ENCODE measurements around the gene CCDC157.
"Not testable (repeated sequence)": the region's sequence is repeated elsewhere in the genome, so short reads cannot be mapped to it uniquely, and the experiment has no call there.

Gene CCDC157

GRCh38 chr22:30398685-30399680 lies 42.2 kb downstream of the CCDC157 start:
- no peaks in the 10 kb centered on the region for H3F3A ChIP-seq (ENCODE audit: insufficient read depth, low read length)
- H3K9ac ChIP-seq (ENCODE audit: low read length): no peak overlapping the region
- H2AFZ ChIP-seq (ENCODE audit: low read length): no peak overlapping the region
- H3K9me2 ChIP-seq (ENCODE audit: low read depth, low read length): no peaks in the 10 kb centered on the region
- no peaks in the 10 kb centered on the region for H4K20me1 ChIP-seq (ENCODE audit: insufficient read depth, low read length)
- no peak overlapping the region for H3K4me3 ChIP-seq (ENCODE audit: low read depth, low read length, poor library complexity, severe bottlenecking)
- H3K4me1 ChIP-seq (ENCODE audit: insufficient read depth, low read length, severe bottlenecking): peaks cover 11% of the 10 kb centered on the region
- H3K36me3 ChIP-seq (ENCODE audit: insufficient read depth, low read length): no peaks in the 10 kb centered on the region
- TF ChIP-seq EZH2 (IDR thresholded peaks at IDR 0.05; ENCODE audit: borderline replicate concordance, low read length) (no peak), CTCF (IDR thresholded peaks at IDR 0.05; ENCODE audit: low read length) (no peak)
- no peak overlapping the region for H3K27ac ChIP-seq (ENCODE audit: low read depth, low read length, poor library complexity, severe bottlenecking)
- H3K4me2 ChIP-seq (ENCODE audit: low read length): no peak overlapping the region
- H3K27me3 ChIP-seq (ENCODE audit: insufficient read depth, low read length): peaks cover 6% of the 10 kb centered on the region
- no peaks in the 10 kb centered on the region for H3K79me2 ChIP-seq (ENCODE audit: insufficient read depth, low read length)
- no peaks in the 10 kb centered on the region for H3K9me3 ChIP-seq (ENCODE audit: low read length)

- Histone ChIP-seq H3K27me3 (ENCODE audit: insufficient read depth, low read length) (peaks cover 6% of the 10 kb centered on the region), H2AFZ (ENCODE audit: low read length) (no peak overlapping the region), H3K4me1 (ENCODE audit: insufficient read depth, low read length, severe bottlenecking) (peaks cover 11% of the 10 kb centered on the region), H3K79me2 (ENCODE audit: insufficient read depth, low read length) (no peaks in the 10 kb centered on the region), H3K4me3 (ENCODE audit: low read depth, low read length, poor library complexity, severe bottlenecking) (no peak overlapping the region), H3K4me2 (ENCODE audit: low read length) (no peak overlapping the region), H3K27ac (ENCODE audit: low read depth, low read length, poor library complexity, severe bottlenecking) (no peak overlapping the region), H3K9me3 (ENCODE audit: low read length) (no peaks in the 10 kb centered on the region), H4K20me1 (ENCODE audit: insufficient read depth, low read length) (no peaks in the 10 kb centered on the region), H3K9ac (ENCODE audit: low read length) (no peak overlapping the region), H3K36me3 (ENCODE audit: insufficient read depth, low read length) (no peaks in the 10 kb centered on the region), H3F3A (ENCODE audit: insufficient read depth, low read length) (no peaks in the 10 kb centered on the region), H3K9me2 (ENCODE audit: low read depth, low read length) (no peaks in the 10 kb centered on the region)
- TF ChIP-seq CTCF (IDR thresholded peaks at IDR 0.05; ENCODE audit: low read length) (no peak), EZH2 (IDR thresholded peaks at IDR 0.05; ENCODE audit: borderline replicate concordance, low read length) (no peak)
Measured at GRCh38 chr22:30399718-30400117, 42.9 kb downstream of the CCDC157 start.

- peaks cover 6% of the 10 kb centered on the region for H3K27me3 ChIP-seq (ENCODE audit: insufficient read depth, low read length)
Measured at GRCh38 chr22:30400159-30400558, 43.4 kb downstream of the CCDC157 start.

GRCh38 chr22:30401024-30401423 lies 44.2 kb downstream of the CCDC157 start:
- not testable (repeated sequence) for H3K79me2 ChIP-seq (ENCODE audit: insufficient read depth, low read length); H2AFZ ChIP-seq (ENCODE audit: low read length)

More at GRCh38 chr22:30400159-30400558, 43.4 kb downstream of the CCDC157 start:
- Histone ChIP-seq H2AFZ (ENCODE audit: low read length) (no peak overlapping the region), H3K9me2 (ENCODE audit: low read depth, low read length) (no peaks in the 10 kb centered on the region), H4K20me1 (ENCODE audit: insufficient read depth, low read length) (no peaks in the 10 kb centered on the region), H3K9ac (ENCODE audit: low read length) (no peak overlapping the region), H3K27ac (ENCODE audit: low read depth, low read length, poor library complexity, severe bottlenecking) (no peak overlapping the region), H3K36me3 (ENCODE audit: insufficient read depth, low read length) (no peaks in the 10 kb centered on the region), H3K79me2 (ENCODE audit: insufficient read depth, low read length) (no peaks in the 10 kb centered on the region), H3K9me3 (ENCODE audit: low read length) (no peaks in the 10 kb centered on the region), H3K4me3 (ENCODE audit: low read depth, low read length, poor library complexity, severe bottlenecking) (no peak overlapping the region), H3K4me2 (ENCODE audit: low read length) (no peak overlapping the region), H3K4me1 (ENCODE audit: insufficient read depth, low read length, severe bottlenecking) (peaks cover 11% of the 10 kb centered on the region), H3F3A (ENCODE audit: insufficient read depth, low read length) (no peaks in the 10 kb centered on the region)
- TF ChIP-seq CTCF (IDR thresholded peaks at IDR 0.05; ENCODE audit: low read length) (no peak), EZH2 (IDR thresholded peaks at IDR 0.05; ENCODE audit: borderline replicate concordance, low read length) (no peak)

More at GRCh38 chr22:30401024-30401423, 44.2 kb downstream of the CCDC157 start:
- H3K27me3 ChIP-seq (ENCODE audit: insufficient read depth, low read length); H3K27ac ChIP-seq (ENCODE audit: low read depth, low read length, poor library complexity, severe bottlenecking); H3K9me3 ChIP-seq (ENCODE audit: low read length); H3K4me3 ChIP-seq (ENCODE audit: low read depth, low read length, poor library complexity, severe bottlenecking); H3F3A ChIP-seq (ENCODE audit: insufficient read depth, low read length); H3K9me2 ChIP-seq (ENCODE audit: low read depth, low read length); H3K36me3 ChIP-seq (ENCODE audit: insufficient read depth, low read length); H3K4me2 ChIP-seq (ENCODE audit: low read length); H3K9ac ChIP-seq (ENCODE audit: low read length); H4K20me1 ChIP-seq (ENCODE audit: insufficient read depth, low read length): not testable (repeated sequence)
- peaks cover 11% of the 10 kb centered on the region for H3K4me1 ChIP-seq (ENCODE audit: insufficient read depth, low read length, severe bottlenecking)
